ENCODE results near the gene MUL1.

DNA sequence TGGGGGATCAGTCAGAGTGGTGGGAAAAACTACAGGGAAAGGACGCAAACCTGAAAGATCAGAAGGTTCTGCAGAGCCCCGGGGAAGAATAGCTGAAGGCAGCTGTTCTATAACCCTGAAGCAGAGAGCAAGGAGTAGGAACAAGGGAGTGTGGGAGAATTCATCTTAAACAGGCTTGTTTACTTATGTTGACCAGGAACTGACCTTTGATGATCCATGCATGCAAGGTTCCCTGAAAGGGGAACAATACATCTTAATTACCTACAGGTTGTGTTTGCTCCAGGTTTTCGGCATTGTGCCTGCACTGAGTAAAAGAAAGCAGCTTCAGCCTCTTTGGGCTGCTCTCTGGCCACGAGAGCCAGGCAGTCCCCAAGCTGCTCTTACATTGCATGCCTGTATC, 25.7 kb upstream of the MUL1 start:
- TF ChIP-seq, protein P1, sequence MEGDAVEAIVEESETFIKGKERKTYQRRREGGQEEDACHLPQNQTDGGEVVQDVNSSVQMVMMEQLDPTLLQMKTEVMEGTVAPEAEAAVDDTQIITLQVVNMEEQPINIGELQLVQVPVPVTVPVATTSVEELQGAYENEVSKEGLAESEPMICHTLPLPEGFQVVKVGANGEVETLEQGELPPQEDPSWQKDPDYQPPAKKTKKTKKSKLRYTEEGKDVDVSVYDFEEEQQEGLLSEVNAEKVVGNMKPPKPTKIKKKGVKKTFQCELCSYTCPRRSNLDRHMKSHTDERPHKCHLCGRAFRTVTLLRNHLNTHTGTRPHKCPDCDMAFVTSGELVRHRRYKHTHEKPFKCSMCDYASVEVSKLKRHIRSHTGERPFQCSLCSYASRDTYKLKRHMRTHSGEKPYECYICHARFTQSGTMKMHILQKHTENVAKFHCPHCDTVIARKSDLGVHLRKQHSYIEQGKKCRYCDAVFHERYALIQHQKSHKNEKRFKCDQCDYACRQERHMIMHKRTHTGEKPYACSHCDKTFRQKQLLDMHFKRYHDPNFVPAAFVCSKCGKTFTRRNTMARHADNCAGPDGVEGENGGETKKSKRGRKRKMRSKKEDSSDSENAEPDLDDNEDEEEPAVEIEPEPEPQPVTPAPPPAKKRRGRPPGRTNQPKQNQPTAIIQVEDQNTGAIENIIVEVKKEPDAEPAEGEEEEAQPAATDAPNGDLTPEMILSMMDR (IDR thresholded peaks at IDR 0.05), result no peak
- TF ChIP-seq POLR2A (IDR thresholded peaks at IDR 0.05), result no peak

All from uterus (tissue), 2 donors.